DMS 273 (cell line): ENCODE results near the gene BCL2A1.
"Not testable (repeated sequence)": the region's sequence is repeated elsewhere in the genome, so short reads cannot be mapped to it uniquely, and the experiment has no call there.

Experiments used
- DNase-seq: peaks from one replicate; lab custom pipeline; 2025; ENCODE audit not compliant: unreplicated experiment; lab: John Stamatoyannopoulos, UW

The BCL2A1 gene

DNA sequence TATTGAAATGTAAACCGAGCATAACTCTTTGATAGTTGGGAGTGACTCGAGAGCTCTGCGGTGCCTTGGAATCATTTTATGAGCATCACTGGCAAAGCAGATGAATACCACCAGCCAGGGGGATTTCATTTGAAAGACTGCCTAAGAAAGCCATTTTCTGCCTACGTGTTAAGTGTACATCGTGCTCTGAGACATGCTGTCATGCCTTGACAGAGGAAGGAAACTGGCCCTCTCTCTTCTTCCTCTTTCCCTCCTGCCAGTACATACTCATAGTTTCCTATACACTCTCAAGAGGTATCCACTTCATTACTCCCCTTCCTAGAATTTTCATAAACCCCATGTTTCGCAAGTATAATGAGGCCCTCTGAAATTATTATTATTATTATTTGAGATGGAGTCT, 8.8 kb downstream of the BCL2A1 start:
- DNase-seq, result no peak

DNA sequence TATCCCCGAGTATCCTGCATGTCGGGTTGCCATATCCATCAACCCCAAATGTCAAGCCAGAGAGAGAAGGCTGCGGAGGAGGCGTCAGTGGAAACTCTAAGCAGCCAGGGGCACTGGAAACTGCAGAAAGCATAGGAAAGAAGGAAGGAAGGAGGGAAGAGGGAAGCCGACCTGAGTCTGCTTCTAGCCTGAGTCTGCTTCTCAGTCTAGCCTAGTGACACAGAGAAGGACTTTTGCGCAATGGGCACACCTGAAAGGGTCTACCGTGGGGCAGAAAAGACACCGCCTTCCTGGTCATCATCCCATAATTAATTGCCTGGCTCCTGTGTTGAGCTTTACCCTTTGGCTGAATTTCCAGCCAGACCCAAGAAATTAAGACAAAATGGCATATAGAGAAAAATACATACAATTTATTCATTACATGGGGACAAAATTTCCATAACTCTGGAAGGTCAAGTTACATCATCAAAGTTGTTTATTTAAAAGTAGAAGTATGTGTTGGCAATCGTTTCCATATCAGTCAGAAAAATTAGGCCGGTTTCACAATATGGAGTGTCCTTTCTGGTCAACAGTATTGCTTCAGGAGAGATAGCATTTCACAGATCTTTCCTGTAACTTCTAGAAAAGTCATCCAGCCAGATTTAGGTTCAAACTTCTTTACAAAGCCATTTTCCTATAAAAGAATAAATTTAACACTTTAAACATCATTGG, 10.3 kb downstream of the BCL2A1 start:
- no peak for DNase-seq

DNA sequence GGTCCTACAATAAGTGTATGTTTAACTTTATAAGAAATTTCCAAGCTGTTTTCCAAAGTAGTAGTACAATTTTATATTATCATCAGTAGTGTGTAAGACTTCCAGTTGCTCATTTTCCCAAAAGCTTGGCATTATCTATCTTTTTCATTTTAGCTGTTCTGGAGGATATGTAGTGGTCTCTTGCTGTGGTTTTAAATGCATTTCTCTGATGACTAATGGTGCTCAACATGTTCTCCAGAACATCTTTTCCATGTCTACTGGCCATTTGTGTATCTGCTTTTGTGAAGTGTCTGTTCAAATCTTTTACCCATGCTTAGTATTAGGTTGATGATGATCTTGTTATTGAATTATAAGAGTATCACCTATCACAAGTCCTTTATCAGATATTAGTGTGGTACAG, 13.3 kb downstream of the BCL2A1 start:
- DNase-seq, result no peak

DNA sequence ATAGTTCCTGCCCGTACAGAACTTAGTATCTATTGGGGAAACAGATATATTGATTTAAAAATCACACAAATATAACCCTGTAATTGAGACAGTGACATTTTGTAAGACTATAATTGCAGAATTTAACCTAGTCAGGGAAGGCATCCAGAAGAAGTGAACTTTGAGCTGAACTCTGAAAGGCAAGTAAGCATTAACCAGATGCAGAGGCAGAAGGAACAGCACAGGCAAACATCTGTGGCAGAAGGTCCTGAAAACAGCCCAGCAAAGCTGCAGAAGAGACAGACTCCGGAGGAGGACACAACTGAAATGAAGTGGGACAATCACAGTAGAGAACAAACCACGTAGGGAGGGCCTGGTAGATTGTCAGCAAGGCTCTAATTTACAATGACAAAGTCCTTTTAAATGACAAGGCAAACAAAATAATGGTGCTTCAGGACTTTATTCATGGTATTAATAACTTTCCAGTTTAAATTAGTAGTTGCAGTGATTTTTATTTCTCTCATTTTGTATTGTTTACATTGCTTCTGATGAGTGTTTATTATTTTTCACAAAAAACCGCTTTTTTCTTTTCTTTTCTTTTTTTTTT, 14.5 kb downstream of the BCL2A1 start:
- DNase-seq, result peak; percentile 1

DNA sequence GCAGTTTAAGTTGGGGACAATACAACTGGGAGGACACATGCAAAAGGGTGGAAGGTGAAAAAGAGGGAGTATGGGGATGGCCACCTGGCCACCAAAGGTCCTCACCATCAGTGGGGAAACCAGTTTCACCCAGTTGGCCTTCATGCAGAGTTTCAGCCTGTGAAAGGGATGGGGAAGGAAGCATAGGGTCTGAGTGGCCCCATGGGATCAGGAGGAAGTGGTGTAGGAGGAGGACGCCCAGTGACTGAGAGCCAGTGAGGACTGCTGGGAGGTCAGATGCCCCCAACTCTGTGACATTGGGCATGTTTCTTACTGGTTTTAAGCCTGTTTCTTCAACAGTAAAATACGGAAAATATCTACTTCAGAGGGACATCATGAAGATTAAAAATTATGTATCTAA, 16.3 kb downstream of the BCL2A1 start:
- no peak for DNase-seq

DNA sequence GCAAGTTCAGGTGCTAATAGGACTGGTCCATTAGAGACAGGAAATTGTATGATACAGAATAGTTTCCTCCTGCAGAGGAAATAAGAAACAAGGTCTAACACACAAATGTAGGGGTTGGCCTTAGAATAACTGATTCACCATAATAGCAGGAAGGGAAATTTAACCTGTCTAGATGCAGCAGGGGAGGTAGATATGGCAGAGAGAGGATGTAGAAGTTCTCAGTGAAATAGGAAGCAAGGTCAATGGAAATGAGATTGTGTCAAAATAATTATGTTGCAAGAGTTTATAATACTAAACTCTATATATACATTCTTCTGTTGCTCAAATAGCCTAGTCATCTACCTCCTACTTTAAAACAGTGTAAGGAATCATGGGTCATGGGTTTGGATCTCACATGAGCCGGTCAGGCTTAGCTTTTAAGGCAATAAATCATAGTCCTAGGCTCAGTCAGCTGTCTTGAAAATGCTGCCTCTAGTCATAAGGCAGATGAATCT, 17.0 kb downstream of the BCL2A1 start:
- DNase-seq, result no peak

DNA sequence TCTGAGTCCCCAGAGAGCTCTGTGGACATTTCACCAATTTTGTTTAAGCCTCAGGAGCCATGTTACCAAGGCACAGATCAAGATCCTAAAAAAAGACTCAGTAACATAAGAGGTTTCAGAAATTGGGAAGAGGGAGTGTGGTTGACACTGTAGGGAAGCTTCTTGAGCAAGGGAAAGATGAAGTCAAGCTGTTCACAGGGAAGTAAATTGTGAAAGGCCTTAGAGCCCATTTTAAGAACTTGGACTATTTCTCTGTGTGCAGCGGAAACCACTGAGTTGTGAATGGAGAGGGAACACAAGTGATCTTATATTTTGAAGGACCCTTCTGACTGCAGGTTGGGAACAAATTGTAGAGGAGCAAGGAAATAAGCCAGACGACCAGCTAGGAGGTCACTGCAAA, 18.7 kb downstream of the BCL2A1 start:
- DNase-seq, result no peak

DNA sequence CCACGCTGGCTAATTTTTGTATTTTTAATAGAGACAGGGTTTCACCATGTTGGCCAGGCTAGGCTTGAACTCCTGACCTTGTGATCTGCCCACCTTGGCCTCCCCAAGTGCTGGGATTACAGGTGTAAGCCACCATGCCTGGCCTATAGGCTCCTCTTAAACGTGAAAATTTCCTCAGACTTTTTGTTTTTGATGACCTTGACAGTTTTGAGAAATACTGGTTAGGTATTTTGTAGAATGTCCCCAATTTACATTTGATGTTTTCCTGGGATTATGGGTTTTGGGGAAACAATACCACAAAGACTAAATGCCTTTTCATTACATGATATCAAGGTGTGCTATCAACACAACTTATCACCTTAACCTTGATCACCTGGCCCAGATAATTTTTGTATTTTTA, 20.7 kb downstream of the BCL2A1 start:
- DNase-seq, result no peak

DNA sequence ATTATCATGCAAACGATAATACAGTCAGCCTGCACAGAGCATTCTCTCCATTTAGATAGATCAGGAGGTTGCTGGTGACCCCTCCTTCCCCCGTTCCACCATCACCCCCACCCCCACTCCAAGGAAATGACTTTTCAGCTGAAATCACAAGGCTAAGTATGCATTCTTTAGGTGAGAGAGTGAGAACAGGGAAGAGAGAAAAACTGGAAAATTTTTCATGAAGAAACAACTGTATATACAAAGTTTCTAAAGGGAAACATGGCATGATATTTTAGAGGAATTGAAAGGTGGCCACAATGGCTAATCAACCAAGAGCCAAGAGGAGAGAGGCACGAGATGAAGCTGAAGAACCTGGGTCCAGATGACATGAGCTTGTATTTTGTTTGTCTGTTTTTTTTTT, 22.2 kb downstream of the BCL2A1 start:
- DNase-seq, result no peak

DNA sequence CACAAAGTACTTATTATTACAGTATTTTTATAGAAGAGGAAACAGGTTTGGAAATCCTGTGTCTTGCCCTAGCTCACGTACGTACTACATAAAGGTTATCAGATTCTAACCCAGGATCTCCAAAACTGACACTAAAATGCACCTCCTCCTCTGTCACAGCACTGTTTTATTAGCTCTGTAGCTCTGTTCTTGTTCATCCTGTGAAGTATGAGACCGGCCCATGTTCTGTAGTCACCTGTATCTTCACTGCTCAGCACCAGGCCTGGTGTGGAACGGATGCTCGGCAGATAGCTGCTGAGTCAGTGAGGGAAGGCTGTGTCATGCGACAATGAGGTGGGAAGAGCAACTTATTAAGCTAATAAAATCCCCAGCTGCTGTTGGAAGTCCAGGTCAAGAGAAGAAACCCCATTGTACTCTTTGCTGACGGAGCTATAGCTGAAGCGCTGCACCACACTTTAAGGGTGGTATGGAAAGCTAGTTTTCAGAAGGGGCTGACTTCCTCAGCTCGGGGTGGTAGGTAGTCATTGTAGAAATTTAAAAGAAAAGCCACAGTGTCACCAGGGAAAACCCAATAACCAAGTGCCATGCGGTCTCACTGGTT, 22.8 kb downstream of the BCL2A1 start:
- DNase-seq, result no peak

DNA sequence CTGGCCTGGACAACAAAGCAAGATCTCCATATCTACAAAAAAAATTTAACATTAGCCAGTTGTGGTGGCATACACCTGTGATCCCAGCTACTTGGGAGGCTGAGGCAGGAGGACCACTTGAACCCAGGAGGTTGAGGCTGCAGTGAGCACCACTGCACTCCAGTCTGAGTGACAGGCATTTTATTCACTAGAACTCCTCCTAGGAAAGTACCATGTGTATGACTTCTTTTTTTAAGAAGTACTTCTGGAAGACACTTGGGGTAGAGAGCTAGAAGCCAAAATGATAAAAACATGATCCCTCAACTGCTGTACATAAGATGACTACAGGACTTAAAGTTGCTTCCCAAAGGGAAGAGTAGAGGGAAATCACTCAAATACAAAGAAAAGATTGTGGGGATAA, 24.0 kb downstream of the BCL2A1 start:
- DNase-seq, result no peak

DNA sequence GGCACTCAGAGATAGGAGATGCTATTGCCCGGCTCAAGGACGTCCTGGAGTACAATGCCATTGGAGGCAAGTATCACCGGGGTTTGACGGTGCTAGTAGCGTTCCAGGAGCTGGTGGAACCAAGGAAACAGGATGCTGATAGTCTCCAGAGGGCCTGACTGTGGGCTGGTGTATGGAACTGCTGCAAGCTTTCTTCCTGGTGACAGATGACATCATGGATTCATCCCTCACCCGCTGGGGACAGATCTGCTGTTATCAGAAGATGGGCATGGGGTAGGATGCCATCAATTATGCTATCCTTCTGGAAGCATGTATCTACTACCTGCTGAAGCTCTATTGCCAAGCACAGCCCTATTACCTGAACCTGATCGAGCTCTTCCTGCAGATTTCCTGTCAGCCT, 26.4 kb downstream of the BCL2A1 start:
- peak; percentile 6 for DNase-seq

DNA sequence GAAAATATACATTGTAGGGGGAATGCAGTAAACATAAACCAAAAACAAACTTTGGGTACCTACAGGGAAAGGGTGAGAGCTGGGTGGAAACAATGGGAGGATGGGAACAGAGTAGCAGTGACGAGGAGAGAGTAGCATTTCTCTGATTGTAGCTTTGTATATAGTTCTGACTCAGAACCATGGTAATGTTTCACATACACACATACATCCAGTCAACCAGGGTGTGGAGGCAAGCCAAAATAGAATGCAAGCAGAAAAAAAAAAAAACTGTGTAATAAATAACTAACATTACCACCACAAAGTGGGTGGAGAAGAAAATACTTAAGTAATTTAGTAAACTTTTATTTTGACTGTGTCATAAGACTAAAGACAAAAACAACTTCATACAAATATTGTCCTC, 27.2 kb downstream of the BCL2A1 start:
- DNase-seq, result no peak

DNA sequence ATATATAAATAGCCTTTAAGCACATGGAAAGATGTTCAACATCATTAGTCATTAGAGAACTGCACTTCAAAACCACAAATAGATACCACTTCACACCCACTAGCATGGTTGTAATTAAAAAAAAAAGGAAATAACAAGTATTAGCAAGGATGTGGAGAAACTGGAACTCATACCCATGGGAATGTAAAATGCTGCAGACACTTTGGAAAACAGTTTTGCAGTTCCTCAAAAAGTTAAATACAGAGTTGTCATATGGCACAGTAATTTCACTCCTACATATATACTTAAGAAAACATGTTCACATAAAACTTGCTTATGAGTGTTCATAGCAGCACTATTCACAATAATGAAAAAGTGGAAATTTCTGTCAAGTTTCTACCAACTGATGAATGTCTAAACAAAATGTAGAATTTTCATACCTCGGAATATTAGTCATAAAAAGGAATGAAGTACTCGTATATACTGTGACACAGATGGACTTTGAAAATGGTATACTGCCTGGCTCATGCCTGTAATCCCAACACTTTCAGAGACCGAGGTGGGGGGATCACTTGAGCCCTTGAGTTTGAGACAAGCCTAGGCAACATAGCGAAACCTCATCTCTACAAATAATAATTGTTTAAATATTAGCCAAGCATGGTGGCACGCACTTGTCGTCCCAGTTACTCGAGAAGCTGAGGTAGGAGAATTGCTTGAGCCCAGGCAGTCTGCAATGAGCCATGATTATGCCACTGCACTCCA, 28.1 kb downstream of the BCL2A1 start:
- DNase-seq, result no peak

DNA sequence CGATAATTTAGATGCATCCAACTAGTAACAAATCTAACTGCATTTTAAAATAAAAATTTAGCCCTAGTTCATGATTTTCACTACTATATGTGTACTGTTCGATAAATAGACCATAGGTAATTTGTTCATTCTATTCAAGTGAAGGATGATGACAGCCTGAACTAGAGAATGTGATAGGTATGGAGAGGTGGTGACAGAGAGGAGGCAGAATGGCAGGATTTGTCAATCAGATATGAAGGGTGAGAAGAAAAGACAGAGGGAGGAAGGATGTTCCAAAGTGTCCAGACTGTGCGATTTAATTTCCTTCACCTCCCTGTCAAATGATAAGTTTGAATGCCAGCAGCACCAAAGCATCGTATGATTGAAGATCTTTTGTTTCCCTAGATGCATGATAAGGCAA, 31.6 kb downstream of the BCL2A1 start:
- DNase-seq, result no peak

DNA sequence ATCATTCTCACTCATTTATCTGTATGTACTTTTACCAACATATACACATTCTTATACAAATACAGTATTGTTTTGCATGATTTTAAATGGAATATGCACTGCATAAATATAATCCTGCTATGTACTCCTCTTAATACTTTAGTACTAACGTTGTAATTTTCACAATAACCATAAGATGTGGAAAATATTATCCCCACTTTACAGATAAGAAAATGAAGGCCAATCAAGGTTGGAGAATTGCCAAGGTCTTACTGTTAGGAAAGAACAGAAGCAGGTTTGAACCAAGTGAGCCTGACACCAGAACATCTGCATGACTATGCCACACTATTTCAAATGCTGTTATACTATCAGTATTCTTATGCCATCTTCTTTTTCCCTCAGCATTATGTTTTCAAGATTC, 32.9 kb downstream of the BCL2A1 start:
- DNase-seq, result no peak

DNA sequence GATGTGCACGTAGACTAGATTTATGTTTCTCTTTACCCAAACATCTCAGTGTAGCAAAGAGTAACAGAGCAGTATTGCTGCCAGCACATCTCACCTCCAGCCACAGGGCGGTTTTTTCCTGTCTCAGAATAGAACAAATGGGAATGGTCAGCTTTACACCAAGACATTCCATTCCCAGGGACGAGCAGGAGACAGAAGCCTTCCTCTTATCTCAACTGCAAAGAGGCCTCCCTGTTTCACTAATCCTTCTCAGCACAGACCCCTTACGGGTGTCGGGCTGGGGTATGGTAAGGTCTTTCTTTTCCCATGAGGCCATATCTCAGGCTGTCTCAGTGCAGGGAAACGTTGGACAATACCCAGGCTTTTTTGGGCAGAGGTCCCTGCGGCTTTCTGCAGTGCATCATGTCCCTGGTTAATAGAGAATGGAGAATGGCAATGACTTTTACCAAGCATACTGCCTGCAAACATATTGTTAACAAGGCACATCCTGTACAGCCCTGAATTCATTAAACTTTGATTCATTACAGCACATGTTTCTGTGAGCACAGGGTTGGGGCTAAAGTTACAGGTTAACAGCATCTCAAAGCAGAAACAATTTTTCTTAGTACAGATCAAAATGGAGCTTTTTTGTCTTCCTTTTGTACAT, 35.3 kb downstream of the BCL2A1 start:
- DNase-seq, result not testable (repeated sequence)

DNA sequence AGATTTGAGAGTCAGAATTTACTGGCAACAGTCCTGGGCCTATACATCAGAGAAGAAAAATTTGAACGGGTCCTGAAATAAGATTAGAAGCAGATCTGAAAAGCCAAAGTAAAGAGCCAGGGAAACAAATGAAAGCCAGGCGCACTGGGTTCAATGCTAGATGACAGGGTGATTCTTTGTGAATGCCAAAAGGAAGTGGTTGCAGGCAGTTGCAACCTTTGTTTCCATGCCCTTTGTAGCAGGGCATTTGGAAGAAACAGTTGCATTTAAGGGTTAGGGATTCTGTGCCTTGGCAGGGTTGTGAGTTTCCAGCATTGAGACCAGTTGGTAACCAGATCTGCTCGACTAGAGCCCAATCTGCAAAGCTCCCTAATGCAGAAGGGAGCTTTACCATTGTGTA, 37.8 kb downstream of the BCL2A1 start:
- DNase-seq, result no peak

DNA sequence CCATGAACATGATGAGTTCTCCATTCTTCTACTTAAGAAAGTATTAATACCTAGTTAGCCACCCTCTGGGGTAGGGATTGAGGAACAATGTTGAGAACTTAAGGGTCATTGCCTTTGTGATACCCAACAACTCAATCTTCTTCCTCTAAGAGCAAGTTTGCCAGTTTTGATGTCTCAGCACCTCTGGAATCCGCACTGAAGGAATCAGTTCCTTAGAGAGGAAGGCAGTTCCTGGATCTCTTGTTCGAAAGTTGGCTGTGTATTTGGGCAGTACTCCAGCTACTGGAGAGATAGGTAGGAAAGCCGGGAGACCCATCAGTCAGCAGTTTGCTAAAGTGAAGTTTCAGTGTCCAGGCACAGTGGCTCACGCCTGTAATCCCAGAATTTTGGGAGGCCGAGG, 38.5 kb downstream of the BCL2A1 start:
- no peak for DNase-seq

DNA sequence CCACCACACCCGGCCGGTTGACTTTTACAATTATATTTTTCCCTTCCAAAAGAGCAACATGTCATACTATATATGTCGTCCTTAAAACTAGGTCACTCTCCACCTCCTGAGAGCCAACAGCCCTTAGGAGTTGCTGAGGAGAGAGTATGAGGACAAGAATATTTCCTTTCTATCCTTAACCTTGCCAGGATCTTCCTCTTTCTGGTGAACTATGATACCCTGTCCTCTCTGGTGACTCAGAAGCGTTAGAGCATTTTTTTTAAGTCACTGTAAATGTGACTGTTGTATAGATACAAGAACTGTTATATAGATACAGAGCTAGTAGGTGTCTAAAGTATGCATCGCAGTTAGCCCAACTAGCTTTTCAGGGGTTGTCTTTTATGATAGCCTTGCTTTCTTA, 40.5 kb downstream of the BCL2A1 start:
- DNase-seq, result no peak

DNA sequence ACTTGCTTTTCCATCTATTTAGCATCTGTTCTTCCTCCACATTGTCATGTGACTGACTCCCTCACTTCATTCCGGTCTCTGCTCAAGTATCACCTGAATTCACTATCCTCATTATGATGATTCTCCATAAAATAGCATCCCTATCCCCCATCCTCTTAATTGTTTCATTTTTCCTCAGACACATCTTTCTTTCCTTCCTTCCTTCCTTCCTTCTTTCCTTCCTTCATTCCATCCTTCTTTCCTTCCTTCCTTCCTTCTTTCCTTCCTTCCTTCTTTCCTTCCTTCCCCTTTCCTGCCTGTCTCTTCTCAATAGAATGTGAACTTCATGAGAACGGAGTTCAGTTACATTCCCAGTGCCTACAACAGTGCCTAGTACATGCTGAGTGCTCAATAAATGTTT, 41.6 kb downstream of the BCL2A1 start:
- DNase-seq, result no peak
